Tibial nerve (tissue), 4 donors: ENCODE data around the gene IFI30. TPM values are rescaled to one million over a fixed set of nuclear protein-coding genes. Genes with fewer than 3 reads are reported as not detected.
A peak's percentile ranks its signal among the peaks of the same experiment; 100 is the strongest.

Experiments
- DNase-seq, 2 donors: peaks; one replicate each; pipeline ENCODE4 v3.0.0-alpha.2; 2019; ENCODE audit warnings: low spot score in 2 of 2
- H3K27ac ChIP-seq, 4 donors: fragments of 200-600 bp; sonication (generic) in 3 of 4; one replicate each; pipeline ENCODE4 v1.5.1; 2017 to 2019; ENCODE audit warnings: mild to moderate bottlenecking in 1 of 4
- H3K27me3 ChIP-seq, 2 donors: fragments of 200-600 bp; sonication (generic) in 1 of 2; one replicate each; pipeline versions ENCODE4 v1.5.1 to v1.6.0; 2017 to 2019
- H3K36me3 ChIP-seq, 3 donors: fragments of 200-600 bp; sonication (generic); one replicate each; pipeline ENCODE4 v1.5.1; 2018 to 2019
- H3K4me1 ChIP-seq, 4 donors: fragments of 200-600 bp; sonication (generic) in 3 of 4; one replicate each; pipeline ENCODE4 v1.5.1; 2017 to 2019
- H3K4me3 ChIP-seq, 4 donors: fragments of 200-600 bp; sonication (generic) in 3 of 4; one replicate each; pipeline ENCODE4 v1.5.1; 2017 to 2019; ENCODE audit warnings: mild to moderate bottlenecking in 1 of 4, moderate library complexity in 1 of 4
- H3K9me3 ChIP-seq, 4 donors: fragments of 200-600 bp; sonication (generic) in 3 of 4; one replicate each; pipeline ENCODE4 v1.5.1; 2017 to 2019
- EP300 ChIP-seq, 2 donors: sonication (generic); formaldehyde crosslinking; IDR thresholded peaks; one replicate each; pipeline ENCODE4 v1.6.1; 2017; ENCODE audit warnings: antibody characterized with exemption in 2 of 2, mild to moderate bottlenecking in 1 of 2
- POLR2A ChIP-seq, 2 donors: fragments of 450-650 bp; IDR thresholded peaks; one replicate each; pipeline ENCODE4 v1.6.1; 2017; ENCODE audit warnings: antibody characterized with exemption in 2 of 2, mild to moderate bottlenecking in 2 of 2, moderate library complexity in 2 of 2
- WGBS, 2 donors: methylation state at CpG; one replicate each; pipeline ENCODE4 v1.1.5; 2018; 5-methylcytosine and 5-hydroxymethylcytosine counted together
- total RNA-seq, 4 donors: library from RNA; depleted of rRNA; stranded (reverse); fragments of >200 nt; gene quantifications; one replicate each; pipeline ENCODE4 v1.1.0, GENCODE V29; 2016
- TF ChIP-seq, protein P1 (sequence below), 5 experiments: fragments of 200-600 bp in 3 of 5; fragments of 450-650 bp in 2 of 5; sonication (generic) in 3 of 5; IDR thresholded peaks; one replicate each; pipeline ENCODE4 v1.5.1; 2016 to 2019; ENCODE audit warnings: antibody characterized with exemption in 5 of 5, mild to moderate bottlenecking in 3 of 5, moderate library complexity in 2 of 5

Gene IFI30
- total RNA-seq, 4 donors from 2014 or later: 19.0 to 101 (median 29.4) TPM

GRCh38 chr19:18192673-18193387 is 19.2 kb downstream of the IFI30 start, which contains the start of gene MPV17L2:
TSS of gene MPV17L2 (plus strand) at chr19:18193218. CDS start at chr19:18193282, 64 bp downstream.
- Histone ChIP-seq H3K27me3 (no peaks in the 10 kb centered on the region), H3K36me3 (peaks cover 0 to 23% (median 0%) of the 10 kb centered on the region in 3 donors), H3K9me3 (no peaks in the 10 kb centered on the region), H3K4me1 (peaks cover 0 to 28% (median 14%) of the 10 kb centered on the region in 4 donors), H3K4me3 (peak within 1 kb of the TSS; percentile 82 to 99 (median 86)), H3K27ac (peak within 1 kb of the TSS; percentile 90 to 97 (median 95))
- WGBS, 2 donors: 0% methylated on average over 62 to 63 of the region's 74 CpGs
- DNase-seq: peak; percentile 98 to 99
- TF ChIP-seq EP300 (IDR thresholded peaks at IDR 0.05) (peak; percentile 74 to 97), POLR2A (IDR thresholded peaks at IDR 0.05) (peak; percentile 77 to 85)
- TF ChIP-seq, protein P1, sequence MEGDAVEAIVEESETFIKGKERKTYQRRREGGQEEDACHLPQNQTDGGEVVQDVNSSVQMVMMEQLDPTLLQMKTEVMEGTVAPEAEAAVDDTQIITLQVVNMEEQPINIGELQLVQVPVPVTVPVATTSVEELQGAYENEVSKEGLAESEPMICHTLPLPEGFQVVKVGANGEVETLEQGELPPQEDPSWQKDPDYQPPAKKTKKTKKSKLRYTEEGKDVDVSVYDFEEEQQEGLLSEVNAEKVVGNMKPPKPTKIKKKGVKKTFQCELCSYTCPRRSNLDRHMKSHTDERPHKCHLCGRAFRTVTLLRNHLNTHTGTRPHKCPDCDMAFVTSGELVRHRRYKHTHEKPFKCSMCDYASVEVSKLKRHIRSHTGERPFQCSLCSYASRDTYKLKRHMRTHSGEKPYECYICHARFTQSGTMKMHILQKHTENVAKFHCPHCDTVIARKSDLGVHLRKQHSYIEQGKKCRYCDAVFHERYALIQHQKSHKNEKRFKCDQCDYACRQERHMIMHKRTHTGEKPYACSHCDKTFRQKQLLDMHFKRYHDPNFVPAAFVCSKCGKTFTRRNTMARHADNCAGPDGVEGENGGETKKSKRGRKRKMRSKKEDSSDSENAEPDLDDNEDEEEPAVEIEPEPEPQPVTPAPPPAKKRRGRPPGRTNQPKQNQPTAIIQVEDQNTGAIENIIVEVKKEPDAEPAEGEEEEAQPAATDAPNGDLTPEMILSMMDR (IDR thresholded peaks at IDR 0.05): peak in 2 of 5 experiments; percentile 76 to 79

- TF ChIP-seq POLR2A (IDR thresholded peaks at IDR 0.05) (no peak), EP300 (IDR thresholded peaks at IDR 0.05) (no peak)
- TF ChIP-seq, protein P1 (IDR thresholded peaks at IDR 0.05): no peak
- no peaks in the 10 kb centered on the region for H3K27me3 ChIP-seq
- H3K4me1 ChIP-seq: peaks cover 0 to 28% (median 14%) of the 10 kb centered on the region in 4 donors
- DNase-seq: no peak
- H3K27ac ChIP-seq: peak overlapping the region in 3 of 4 donors; percentile 81 to 95 (median 84)
- WGBS, 2 donors: 6 to 7% methylated on average over 31 to 39 of the region's 46 CpGs
- peak overlapping the region; percentile 82 to 99 (median 86) for H3K4me3 ChIP-seq
- H3K9me3 ChIP-seq: no peaks in the 10 kb centered on the region
- H3K36me3 ChIP-seq: peaks cover 0 to 30% (median 0%) of the 10 kb centered on the region in 3 donors
Observed at GRCh38 chr19:18193388-18194180, 20.0 kb downstream of the IFI30 start.

DNA sequence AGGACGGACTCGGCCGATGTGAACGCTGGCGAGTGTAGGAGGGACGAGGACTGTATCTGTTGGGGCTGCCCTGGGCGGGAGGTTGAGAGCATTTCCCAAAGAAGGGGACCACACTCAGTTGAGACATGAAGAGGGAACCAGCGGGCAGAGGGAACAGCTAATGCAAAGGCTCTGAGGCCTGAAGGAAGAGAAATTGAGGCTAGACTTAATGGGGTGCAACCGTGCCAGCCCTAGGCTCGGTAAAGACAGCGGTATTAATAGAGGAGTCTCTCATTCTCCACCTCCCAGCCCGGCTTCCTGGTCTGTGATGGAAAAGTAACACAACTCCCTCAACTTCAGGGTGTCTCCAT is 20.5 kb downstream of the IFI30 start:
- Histone ChIP-seq H3K27ac (peak overlapping the region in 2 of 4 donors; percentile 60 to 95), H3K4me3 (peak overlapping the region in 3 of 4 donors; percentile 84 to 99 (median 89)), H3K27me3 (no peaks in the 10 kb centered on the region), H3K36me3 (peaks cover 0 to 36% (median 0%) of the 10 kb centered on the region in 3 donors), H3K9me3 (no peaks in the 10 kb centered on the region), H3K4me1 (peaks cover 0 to 28% (median 14%) of the 10 kb centered on the region in 4 donors)
- TF ChIP-seq, protein P1 (IDR thresholded peaks at IDR 0.05): no peak
- no peak for TF ChIP-seq EP300 (IDR thresholded peaks at IDR 0.05)
- TF ChIP-seq POLR2A (IDR thresholded peaks at IDR 0.05): no peak
- WGBS, 2 donors: 55 to 64% methylated on average over 12 of the region's 12 CpGs
- DNase-seq: no peak

DNA sequence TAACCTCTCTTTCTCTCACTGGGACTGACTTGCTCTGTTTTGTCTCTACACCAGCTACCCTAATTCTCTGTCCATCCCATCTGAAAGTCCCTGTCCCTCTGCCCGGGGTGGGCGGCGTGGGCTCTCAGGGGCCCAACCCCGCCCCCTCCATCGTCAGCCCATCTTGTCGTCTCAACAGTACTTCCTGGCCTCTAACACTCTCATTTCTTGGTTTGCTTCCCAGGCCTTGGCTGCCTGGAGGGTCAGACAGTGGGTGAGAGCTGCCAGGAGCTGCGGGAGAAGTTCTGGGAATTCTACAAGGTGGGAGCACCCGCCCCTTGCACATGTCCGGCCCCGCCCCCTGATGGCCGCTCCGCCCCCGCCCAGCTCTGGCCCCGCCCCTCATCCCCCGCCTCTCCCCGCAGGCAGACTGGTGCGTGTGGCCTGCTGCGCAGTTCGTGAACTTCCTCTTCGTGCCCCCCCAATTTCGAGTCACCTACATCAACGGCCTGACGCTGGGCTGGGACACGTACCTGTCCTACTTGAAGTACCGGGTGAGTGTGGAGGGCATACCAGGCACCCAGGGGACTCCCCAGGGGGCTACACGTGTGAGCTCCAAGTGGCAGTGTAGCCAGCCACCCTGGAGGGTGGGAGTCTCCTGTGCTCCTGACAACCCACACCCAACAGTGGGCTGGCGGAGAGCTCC is 21.1 kb downstream of the IFI30 start:
- no peak for DNase-seq
- peak overlapping the region in 2 of 4 donors; percentile 4 to 30 for H3K4me3 ChIP-seq
- TF ChIP-seq, protein P1 (IDR thresholded peaks at IDR 0.05): no peak
- no peak for TF ChIP-seq POLR2A (IDR thresholded peaks at IDR 0.05)
- no peak for TF ChIP-seq EP300 (IDR thresholded peaks at IDR 0.05)

More for the DNA sequence above, 21.1 kb downstream of the IFI30 start:
- no peaks in the 10 kb centered on the region for H3K27me3 ChIP-seq
- H3K9me3 ChIP-seq: no peaks in the 10 kb centered on the region
- WGBS, 2 donors: 38 to 49% methylated on average over 17 to 27 of the region's 27 CpGs
- H3K4me1 ChIP-seq: peaks cover 0 to 28% (median 14%) of the 10 kb centered on the region in 4 donors
- H3K36me3 ChIP-seq: peaks cover 0 to 41% (median 0%) of the 10 kb centered on the region in 3 donors
- peak overlapping the region in 2 of 4 donors; percentile 60 to 95 for H3K27ac ChIP-seq
